HG02588 (cell line): Measurements from ENCODE around the gene AFF3.

Experiments used
- ATAC-seq: cut with Tn5 transposase; IDR thresholded peaks from one replicate; pipeline ENCODE4 v1.9.1; 2021; ENCODE audit warnings: mild to moderate bottlenecking, moderate library complexity; ENCODE audit not compliant: unreplicated experiment

AFF3 gene

GRCh38 chr2:99809259-99809900, 333.0 kb downstream of the AFF3 start:
- no peak for ATAC-seq

- ATAC-seq, result no peak
Observed at GRCh38 chr2:99808361-99809200, 333.8 kb downstream of the AFF3 start.

- no peak for ATAC-seq
Observed at GRCh38 chr2:99806758-99807157, 335.6 kb downstream of the AFF3 start.

- no peak for ATAC-seq
Observed at GRCh38 chr2:99805930-99806476, 336.4 kb downstream of the AFF3 start.

- no peak for ATAC-seq
Observed at GRCh38 chr2:99803846-99804245, 338.5 kb downstream of the AFF3 start.

GRCh38 chr2:99802734-99803133, 339.7 kb downstream of the AFF3 start:
- ATAC-seq, result no peak

GRCh38 chr2:99801327-99801901, 341.0 kb downstream of the AFF3 start:
- no peak for ATAC-seq

- ATAC-seq, result no peak
Observed at GRCh38 chr2:99797475-99797874, 344.9 kb downstream of the AFF3 start.

- ATAC-seq, result no peak
Observed at GRCh38 chr2:99794414-99794813, 348.0 kb downstream of the AFF3 start.

- no peak for ATAC-seq
Observed at GRCh38 chr2:99793022-99793421, 349.4 kb downstream of the AFF3 start.

GRCh38 chr2:99789849-99790248, 352.5 kb downstream of the AFF3 start:
- ATAC-seq, result no peak

GRCh38 chr2:99787769-99788382, 354.5 kb downstream of the AFF3 start:
- ATAC-seq, result no peak

GRCh38 chr2:99786636-99787390, 355.6 kb downstream of the AFF3 start:
- no peak for ATAC-seq

- no peak for ATAC-seq
Observed at GRCh38 chr2:99784946-99785345, 357.4 kb downstream of the AFF3 start.

- no peak for ATAC-seq
Observed at GRCh38 chr2:99784282-99784681, 358.1 kb downstream of the AFF3 start.

GRCh38 chr2:99780276-99780675, 362.1 kb downstream of the AFF3 start:
- ATAC-seq, result no peak

- ATAC-seq, result no peak
Observed at GRCh38 chr2:99779276-99779675, 363.1 kb downstream of the AFF3 start.

GRCh38 chr2:99777656-99778290, 364.6 kb downstream of the AFF3 start:
- ATAC-seq, result no peak

GRCh38 chr2:99776906-99777646, 365.3 kb downstream of the AFF3 start:
- no peak for ATAC-seq
